NCI-H1436 treated with DMSO at 0.1 percent for 48 hours (cell line): ENCODE data around the gene LTO1.
"Not testable (repeated sequence)": the region's sequence is repeated elsewhere in the genome, so short reads cannot be mapped to it uniquely, and the experiment has no call there.

Experiments used
- DNase-seq: peaks from one replicate; lab custom pipeline; 2025; lab: John Stamatoyannopoulos, UW

The LTO1 gene

DNA sequence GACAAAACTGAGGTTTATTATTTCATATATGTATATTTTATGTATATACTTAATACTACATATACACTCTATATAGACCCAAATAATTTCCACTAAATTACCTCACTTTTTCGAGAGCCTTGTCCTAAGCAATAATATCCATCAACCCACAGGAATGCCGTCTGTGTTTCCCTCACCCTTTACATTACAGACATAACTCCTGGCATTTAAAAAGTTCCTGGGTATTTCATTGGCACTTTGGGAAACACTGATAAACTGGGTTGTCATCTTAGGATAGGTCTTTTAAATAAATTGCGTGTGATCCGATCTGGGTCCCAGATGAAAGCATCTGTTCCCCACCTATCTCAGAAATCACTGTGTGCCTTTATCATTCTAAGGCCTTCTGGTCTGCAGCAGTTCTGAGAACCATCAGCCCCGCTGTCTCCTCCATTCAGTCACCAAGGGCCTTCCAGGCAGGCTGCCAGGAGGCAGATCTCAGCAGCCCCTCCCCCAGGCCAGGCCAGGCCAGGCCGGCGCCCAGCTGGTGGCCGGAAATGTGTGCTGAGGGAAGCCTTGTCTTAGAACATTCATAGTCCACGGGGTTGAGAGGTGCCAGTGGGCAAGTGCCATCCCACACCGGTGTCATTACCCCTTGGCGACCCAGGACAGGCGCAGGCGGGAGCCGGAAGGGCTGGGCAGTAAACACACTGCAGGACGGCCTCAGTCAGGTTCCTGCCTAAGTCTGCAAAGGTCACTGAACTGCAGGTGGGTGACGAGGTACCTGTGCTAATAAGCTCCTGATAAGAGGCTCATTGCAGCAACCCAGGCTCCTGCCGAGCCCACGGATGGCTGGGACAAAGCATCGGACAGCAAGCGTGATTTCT lies 25.4 kb upstream of the LTO1 start:
- DNase-seq, result no peak

DNA sequence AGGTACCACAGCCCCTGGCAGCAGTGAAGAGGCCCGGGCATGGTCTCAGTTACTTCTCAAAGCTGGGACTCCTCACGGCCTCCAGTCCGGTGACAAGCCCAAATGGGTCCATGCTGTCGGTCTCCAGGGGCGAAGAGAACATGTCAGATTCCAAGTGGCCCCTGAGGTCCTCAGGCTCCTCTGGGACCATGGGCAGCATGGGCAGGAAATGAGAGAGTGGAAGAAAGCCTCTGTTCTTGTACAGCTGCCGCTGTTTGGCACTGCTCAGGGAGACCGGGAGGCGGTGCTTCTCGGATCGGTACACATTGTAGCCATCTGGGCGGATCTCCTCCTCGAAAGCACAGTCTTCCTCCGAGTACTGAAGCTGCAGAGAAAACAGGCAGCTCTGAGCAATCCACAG lies 24.1 kb upstream of the LTO1 start:
- no peak for DNase-seq

DNA sequence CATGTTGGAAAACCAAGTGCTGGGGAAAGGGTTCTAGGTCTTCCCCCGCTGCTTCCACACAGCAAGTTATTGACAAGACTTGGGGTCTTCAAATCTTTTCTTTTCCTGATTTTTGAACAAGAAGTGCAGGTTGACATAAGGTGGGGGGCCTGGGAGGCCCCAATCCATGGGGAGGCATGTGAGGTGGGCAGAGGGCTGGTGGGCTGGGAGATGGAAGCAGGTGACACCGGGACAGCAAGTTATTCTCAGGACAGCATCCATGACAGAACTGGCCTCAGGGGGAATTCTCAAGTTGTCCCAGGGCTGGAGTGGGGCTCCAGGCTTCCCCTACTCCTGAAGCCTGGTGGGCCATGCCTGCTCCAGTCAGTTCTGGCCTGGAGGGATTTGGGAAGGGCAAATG lies 23.2 kb upstream of the LTO1 start:
- DNase-seq, result no peak

DNA sequence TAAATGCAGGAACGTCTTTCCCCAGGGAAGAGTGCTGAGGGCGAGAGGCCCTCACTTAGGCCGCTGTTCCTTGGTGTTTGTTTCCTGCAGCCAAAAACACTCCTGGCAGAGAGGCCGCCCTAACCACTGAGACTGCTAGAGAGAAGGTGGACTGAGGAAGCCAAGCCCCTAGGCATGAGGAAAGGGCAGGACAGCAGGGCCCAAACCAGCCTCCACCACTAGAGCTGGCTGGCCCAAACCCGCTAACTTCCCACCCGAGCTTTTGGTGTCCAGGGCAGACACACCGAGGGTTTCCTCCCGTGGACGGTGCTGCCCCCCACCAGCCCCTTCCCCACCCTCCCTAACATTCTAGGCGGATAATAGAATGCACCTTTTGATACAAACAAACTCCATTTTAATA lies 22.7 kb upstream of the LTO1 start:
- DNase-seq, result no peak

DNA sequence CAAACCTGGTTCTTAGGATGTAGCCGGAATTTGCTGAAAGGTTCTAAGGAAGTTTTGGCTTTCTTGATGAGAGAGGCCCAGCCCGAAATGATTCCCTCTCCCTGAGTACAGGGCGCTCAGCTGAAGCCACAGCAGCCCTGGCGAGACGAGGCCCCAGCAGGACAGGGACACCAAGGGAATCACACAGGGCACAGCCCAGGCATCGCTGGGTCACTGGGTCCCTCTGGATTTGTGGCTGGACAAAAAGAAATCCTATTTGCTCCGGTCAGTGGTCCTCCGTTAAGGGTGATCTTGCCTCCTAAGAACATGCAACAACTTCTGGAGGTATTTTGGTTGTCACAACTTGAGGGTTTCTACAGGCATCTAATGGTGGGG lies 22.3 kb upstream of the LTO1 start:
- no peak for DNase-seq

DNA sequence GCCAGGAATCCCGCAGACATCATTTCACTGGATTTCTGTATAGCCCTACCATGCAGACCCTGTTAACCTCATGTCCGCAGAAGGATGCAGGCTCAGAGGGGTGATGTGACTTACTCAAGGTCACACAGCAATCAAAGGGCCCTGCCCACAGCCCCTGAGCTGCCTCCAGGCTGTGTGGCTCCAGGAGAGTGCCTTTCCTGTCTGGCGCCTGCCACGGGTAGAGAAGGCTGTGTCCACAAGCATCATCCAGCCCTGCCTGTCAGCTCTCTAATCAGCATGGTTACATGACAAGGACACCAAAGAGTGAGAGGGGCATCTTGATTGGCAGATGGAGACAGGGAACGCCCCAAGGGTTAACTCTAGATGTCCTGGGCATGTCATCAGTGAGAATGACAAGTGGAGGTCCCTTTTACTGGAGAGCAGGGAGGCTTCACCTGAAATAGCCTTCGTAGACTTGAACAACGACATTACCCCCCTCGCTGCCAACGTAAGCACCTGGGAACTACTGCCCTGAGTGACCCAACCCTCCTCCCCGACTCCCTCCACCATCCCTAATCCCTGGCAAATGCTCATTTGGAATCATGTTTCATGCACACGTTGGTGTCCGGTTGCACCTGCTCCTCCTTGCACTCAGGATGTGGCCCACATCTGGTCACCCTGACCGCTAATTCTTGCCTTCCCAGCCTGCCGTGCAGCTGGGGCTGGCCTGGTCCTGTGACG lies 21.8 kb upstream of the LTO1 start:
- no peak for DNase-seq

DNA sequence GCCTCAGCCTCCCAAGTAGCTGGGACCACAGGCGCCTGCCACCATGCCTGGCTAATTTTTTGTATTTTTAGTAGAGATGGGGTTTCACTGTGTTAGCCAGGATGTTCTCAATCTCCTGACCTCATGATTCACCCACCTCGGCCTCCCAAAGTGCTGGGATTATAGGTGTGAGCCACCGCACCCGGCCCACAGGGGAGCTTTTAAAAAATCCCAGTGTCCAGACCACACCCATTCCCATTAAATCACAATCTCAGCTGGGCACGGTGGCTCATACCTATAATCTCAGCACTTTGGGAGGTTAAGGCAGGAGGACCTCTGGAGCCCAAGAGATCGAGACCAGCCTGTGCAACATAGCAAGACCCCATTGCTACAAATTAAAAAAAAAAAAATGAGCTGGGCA lies 20.8 kb upstream of the LTO1 start:
- DNase-seq, result not testable (repeated sequence)

DNA sequence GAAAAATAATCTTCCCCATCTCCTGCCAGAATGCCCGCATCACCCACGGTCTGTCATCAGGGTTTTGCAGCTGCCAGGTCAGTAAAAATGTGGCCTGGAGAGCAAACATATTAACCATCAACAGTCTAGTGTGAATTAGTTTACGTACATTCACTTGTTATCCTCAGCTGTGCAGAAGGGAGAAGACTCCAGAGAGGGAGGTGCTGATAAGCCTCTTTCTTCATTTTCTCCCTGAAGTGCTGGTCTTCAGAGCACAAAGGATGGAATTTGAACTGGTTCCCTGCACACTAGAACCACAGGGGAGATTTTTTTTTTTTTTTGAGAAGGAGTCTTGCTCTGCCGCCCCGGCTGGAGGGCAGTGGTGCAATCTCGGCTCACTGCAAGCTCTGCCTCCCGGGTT lies 20.4 kb upstream of the LTO1 start:
- no peak for DNase-seq

DNA sequence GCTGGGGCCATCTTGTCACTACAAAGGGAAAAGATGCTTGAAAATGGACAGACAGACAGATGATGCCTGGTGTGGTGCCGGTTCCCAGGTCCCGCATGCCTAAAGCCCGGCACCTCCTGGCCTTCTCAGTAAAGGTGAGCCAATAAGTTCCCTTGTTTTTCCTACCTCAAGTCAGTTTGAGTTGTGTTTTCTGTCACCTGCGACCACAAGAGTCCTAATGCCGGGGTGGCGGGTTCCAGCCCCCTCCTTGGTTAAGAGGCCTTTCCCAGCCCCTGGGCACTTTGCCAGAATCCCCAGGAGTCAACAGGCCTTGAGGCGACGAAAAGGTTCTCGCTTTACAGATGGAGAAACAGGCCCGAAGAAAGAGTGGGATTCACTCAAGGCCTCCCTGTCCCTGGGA lies 19.6 kb upstream of the LTO1 start:
- no peak for DNase-seq

DNA sequence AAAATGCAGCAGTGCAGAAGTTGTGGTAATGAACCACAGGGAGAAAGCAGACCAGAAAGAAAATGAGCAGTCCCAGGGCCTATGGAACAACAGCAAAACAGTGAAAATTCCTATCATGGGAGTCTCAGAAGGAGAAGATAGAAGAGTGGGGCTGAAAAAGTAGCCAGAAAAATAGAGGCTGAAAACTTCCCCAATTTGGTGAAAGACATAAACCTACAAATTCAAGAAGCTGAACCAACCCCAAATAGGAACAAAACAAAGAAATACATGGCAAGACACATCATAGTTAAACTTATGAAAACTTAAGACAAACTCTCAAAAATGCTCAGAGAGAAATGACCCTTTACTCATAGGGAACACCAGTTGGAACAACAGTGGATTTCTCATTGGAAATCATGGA lies 17.3 kb upstream of the LTO1 start:
- DNase-seq, result no peak

DNA sequence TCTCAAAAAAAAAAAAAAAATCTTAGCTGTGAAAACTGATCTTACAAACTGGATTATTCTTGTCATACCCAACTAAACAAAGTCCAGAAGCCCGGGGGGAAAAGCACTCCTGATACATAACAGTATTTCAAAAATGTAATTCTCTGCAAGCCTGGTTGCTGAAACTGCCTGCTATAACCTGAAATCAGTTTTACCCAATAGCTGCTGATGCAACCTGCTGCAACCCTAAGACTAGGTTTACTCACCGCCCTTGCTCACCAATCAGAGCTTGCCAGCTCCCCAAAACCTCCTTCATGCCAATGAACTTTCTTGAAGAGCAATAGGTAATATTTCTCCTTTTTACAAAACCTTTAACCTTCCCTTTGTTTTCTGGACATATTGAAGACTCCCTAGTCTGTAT lies 16.3 kb upstream of the LTO1 start:
- no peak for DNase-seq

DNA sequence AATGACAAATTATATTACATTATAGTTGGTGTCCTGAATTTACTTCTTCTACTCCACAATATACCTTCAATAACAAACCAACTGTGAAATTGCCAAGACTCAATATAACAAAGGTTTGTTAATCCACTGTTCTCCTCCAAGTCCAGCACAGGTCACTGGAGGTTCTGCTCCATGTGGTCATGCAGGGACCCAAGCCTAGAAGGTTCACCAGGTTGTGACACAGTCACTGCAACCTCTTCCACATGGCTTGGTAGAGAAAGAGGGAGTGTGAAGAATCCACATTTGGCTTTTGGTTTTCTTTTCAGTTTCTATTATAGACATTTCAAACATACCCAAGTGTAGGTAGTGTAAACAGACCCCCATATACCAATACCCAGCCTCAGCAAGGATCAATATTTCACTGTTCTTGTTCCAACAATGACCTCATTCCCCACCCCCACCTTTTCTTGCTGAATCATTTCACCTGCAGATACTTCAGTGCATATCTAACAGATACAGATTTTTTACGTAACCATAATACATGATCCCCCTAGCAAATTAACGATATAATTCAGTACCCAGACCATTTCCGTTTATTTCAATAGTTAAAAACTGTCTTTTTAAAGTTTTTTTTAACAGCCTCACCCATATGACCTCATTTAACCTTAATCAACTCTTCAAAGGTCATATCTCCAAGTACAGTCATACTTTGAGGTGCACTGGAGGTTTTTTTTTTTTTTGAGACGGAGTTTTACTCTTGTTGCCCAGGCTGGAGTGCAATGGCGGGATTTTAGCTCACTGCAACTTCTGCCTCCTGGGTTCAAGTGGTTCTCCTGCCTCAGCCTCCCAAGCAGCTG lies 14.5 kb upstream of the LTO1 start:
- no peak for DNase-seq

DNA sequence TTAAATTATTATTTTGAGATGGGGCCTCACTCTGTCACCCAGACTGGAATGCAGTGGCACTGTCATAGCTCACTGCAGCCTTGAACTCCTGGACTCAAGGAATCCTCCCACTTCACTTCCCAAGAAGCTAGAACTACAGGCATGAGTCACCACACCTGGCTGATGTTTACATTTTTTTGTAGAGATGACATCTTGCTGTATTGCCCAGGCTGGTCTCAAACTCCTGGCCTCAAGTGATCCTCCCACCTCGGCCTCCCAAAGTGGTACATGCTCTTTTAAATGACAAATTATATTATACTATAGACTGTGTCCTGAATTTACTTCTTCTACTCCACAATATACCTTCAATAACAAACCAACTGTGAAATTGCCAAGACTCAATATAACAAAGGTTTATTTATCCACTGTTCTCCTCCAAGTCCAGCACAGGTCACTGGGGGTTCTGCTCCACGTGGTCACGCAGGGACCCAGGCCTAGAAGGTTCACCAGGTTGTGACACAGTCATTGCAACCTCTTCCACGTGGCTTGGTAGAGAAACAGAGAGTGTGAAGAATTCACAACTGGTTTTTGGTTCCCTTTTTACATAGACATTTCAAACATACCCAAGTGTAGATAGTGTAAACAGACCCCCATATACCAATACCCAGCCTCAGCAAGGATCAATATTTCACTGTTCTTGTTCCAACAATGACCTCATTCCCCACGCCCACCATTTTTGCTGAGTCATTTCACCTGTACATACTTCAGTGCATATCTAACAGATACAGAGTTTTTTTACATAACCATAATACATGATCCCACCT lies 13.0 kb upstream of the LTO1 start:
- not testable (repeated sequence) for DNase-seq

DNA sequence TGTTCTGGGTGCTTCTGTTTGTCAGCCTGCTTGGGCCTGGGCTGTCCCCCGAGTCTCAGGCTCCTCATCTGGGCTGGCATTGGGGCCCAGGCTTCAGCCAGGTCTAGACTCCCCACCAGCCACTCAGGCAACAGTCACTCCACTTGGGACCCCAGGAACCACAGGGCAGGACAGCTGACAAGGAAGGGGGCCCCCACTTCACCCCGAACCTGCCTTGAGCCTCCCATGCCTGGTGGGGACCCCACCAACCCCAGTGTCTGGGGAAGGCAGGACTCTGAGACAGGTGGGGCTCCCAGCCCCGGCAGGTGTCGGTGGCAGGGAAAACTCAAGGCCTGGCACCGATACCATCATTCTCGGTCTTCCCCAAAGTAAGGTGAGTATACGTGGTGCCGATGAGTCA lies 11.7 kb upstream of the LTO1 start:
- no peak for DNase-seq

DNA sequence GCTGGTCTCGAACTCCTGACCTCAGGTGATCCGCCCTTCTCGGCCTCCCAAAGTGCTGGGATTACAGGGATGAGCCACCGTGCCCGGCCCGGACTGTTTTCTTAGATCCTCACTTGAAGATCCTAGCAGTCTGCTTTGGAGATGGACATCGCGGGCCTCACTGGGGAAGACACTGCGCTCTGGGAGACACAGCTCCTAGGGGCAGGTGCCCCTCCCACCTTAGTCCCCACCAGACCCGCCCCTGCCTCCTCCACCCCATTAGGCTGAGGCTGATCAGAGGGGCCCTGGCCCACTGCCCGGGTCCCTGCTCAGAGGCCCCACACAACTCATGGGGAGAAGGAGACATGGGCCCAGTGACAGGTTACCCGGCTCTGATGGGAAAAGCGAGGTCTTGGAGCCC lies 11.3 kb upstream of the LTO1 start:
- no peak for DNase-seq

DNA sequence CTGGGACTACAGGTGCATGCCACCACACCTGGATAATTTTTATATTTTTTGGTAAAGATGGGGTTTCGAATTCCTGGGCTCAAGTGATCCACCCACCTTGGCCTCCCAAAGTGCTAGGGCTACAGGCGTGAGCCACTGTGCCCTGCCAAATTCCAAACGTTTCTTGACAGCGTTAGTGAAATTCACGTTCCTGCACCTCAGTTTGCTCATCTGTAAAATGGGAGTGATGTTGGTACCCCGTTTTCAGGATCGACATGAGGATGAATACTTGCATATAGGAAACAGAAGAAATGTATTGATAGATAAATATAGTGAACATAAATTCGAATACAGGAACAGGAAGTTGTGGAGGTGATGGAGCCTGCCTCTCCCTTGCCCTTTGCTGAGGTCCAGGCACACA lies 10.2 kb upstream of the LTO1 start:
- DNase-seq, result no peak

DNA sequence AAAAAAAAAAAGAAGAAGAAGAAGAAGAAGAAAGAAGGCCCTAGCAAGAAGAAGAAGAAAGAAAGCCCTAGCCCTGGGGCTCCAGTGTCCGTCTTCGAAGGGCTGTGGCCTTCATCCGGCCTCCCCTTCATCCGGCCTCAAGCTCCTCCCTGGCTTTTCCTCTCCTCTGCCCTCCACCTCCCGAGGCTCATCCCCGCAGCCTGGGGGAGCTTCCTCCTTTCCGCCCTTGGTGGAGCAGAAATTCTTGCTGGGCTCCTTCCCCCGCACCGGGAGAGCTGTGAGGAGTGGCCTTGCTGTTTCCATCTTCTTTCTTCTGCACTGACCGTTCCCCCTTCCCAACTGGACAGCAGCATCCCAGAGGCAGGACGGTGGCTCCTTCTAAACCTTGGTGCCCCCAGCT lies 9.5 kb upstream of the LTO1 start:
- no peak for DNase-seq

DNA sequence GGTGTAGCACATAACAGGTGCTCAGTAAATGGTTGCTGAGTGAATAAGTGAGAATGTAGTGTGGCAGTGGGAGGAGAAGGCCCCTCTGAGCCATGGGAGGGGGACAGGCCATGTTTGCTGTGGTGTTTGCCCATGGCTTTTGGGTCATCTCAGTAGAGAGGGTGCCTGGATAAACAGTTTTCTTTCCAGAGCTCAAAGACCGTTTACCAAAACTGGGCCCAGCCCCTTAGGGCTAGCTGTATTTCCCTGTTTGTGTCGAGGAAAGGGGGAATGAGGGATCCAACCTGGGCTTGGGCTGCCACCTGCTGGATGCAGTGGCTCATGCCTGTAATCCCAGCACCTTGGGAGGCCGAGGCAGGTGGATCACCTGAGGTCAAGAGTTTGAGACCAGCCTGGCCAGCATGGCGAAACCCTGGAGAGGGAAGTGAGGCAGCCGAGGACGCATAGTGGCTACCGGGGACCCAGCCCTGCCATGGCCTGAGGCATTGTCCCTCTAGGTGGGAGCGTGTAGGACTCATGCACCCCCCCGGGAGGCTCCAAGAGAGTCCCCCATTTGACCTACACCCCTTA lies 8.7 kb upstream of the LTO1 start:
- no peak for DNase-seq

DNA sequence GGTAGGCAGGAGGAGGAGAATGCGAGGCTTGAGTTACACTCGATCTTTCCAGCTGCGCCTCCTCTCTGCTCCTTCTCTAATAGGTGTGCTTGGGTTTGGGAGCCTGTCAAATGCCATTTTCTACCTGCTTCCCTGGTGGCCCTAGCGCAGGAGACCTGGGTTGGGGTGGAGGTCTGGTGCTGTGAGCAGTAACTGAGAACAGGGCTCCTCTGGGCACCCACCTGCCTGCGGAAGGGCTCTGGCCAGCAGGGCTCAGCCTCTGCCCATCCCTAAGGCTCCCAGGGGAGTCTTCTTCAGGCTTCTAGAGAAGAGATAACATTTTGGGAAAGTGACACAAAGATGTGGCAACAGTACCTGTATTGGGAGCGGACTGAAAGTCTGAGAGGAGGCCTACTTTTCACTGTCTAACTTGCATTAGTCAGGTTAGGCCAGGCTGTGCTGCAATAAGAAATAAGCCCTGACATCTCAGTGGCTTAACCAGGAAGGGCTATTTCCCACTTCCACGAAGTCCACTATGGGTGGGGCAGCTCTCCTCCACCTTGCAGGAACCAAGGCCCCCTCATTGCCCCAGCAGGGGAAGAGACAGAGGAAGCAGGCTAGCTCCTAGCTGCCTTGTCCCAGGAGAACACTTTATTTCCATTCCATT lies 7.7 kb upstream of the LTO1 start:
- no peak for DNase-seq

DNA sequence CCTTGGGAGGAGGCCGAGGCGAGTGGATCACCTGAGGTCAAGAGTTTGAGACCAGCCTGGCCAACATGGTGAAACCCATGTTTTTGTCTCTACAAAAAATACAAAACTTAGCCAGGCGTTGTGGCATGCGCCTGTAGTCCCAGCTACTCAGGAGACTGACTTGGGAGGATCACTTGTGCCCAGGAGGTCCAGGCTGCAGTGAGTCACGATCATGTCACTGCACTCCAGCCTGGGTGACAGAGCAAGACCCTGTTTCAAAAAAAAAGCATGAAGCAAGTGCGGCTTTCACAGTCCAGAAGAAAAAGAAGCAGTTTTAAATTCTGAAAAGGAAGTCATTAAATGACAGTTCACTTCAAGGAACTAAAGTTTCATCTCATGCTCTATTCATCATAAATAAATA lies 7.1 kb upstream of the LTO1 start:
- DNase-seq, result no peak

DNA sequence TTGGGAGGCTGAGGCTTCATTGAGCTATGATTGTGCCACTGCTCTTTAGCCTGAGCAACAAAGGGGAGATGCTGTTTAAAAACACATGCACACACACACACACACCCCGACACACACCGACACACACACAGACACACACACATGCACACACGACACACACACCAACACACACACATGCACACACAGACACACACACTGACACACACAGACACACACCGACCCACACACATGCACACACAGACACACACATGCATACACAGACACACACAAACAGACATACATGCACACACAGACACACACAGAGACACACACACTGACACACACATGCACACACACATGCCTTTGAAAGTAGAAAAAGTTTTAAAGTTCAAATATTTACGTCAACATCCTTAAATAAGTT lies 5.5 kb upstream of the LTO1 start:
- DNase-seq, result no peak
